ENCODE data around the gene NPR2.

DNA sequence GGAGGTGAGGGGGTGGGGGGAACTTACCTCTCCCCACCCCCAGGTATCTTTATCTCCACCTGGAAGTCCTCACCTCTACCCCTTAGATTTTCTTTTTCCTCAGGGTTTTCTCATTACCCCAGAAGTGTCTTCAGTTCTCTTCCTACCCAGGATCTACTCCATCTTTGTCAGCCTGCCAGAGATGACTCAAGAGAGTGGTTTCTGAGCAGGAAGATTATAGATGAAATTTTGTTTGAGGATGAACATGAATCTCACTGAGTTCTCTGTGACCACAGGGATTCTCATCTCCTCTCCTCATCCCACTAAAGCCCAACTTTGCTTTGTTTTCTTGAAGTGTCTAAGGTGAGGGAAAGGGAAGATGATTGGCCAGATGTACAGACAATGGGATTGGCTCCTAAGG, 28.7 kb downstream of the NPR2 start:
- TF ChIP-seq, protein P1, sequence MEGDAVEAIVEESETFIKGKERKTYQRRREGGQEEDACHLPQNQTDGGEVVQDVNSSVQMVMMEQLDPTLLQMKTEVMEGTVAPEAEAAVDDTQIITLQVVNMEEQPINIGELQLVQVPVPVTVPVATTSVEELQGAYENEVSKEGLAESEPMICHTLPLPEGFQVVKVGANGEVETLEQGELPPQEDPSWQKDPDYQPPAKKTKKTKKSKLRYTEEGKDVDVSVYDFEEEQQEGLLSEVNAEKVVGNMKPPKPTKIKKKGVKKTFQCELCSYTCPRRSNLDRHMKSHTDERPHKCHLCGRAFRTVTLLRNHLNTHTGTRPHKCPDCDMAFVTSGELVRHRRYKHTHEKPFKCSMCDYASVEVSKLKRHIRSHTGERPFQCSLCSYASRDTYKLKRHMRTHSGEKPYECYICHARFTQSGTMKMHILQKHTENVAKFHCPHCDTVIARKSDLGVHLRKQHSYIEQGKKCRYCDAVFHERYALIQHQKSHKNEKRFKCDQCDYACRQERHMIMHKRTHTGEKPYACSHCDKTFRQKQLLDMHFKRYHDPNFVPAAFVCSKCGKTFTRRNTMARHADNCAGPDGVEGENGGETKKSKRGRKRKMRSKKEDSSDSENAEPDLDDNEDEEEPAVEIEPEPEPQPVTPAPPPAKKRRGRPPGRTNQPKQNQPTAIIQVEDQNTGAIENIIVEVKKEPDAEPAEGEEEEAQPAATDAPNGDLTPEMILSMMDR (IDR thresholded peaks at IDR 0.05) = no peak
- TF ChIP-seq ZFX (IDR thresholded peaks at IDR 0.05; ENCODE audit: borderline replicate concordance) = no peak
